Neural progenitor cell (in vitro differentiated cells): ENCODE data around the gene UBE3D. TPM values are rescaled to one million over a fixed set of nuclear protein-coding genes. Genes with fewer than 3 reads are reported as not detected.

Experiments
- DNase-seq: peaks from one replicate; pipeline ENCODE4 v3.0.0-alpha.2; 2016; ENCODE audit warnings: low spot score
- H2AFZ ChIP-seq: fragments of 200-600 bp; sonication (generic); replicated peaks from 2 replicates; pipeline ENCODE4 v1.6.1; 2016; ENCODE audit warnings: antibody characterized with exemption
- H3F3A ChIP-seq: fragments of 200-600 bp; sonication (generic); 2 replicates; pipeline ENCODE4 v1.6.1; 2016; ENCODE audit warnings: antibody characterized with exemption, low read depth
- H3K27ac ChIP-seq: fragments of 200-600 bp; sonication (generic); 2 replicates; pipeline ENCODE4 v1.5.1; 2016; ENCODE audit warnings: mild to moderate bottlenecking
- H3K27me3 ChIP-seq: fragments of 200-600 bp; sonication (generic); 2 replicates; pipeline ENCODE4 v1.6.1; 2016; ENCODE audit warnings: mild to moderate bottlenecking, moderate library complexity
- H3K36me3 ChIP-seq: fragments of 200-600 bp; sonication (generic); 2 replicates; pipeline ENCODE4 v1.5.1; 2016
- H3K4me1 ChIP-seq: fragments of 200-600 bp; sonication (generic); 2 replicates; pipeline ENCODE4 v1.6.1; 2016; ENCODE audit warnings: mixed run types
- H3K4me2 ChIP-seq: fragments of 200-600 bp; sonication (generic); 2 replicates; pipeline ENCODE4 v1.6.1; 2016
- H3K4me3 ChIP-seq: fragments of 200-600 bp; sonication (generic); 2 replicates; pipeline ENCODE4 v1.5.1; 2016
- H3K79me2 ChIP-seq: fragments of 200-600 bp; sonication (generic); 2 replicates; pipeline ENCODE4 v1.6.1; 2016; ENCODE audit warnings: low read depth
- H3K9ac ChIP-seq: fragments of 200-600 bp; sonication (generic); 2 replicates; pipeline ENCODE4 v1.6.1; 2016
- H3K9me3 ChIP-seq: fragments of 200-600 bp; sonication (generic); 2 replicates; pipeline ENCODE4 v1.5.1; 2016; ENCODE audit warnings: low read depth
- H4K20me1 ChIP-seq: fragments of 200-600 bp; sonication (generic); 2 replicates; pipeline ENCODE4 v1.6.1; 2016; ENCODE audit warnings: low read depth
- H3K27ac Mint-ChIP-seq: 3 replicates; pipeline ENCODE4 v1.8.0; 2021; ENCODE audit warnings: mixed read lengths
- H3K27me3 Mint-ChIP-seq: 2 replicates; pipeline ENCODE4 v1.8.0; 2022; ENCODE audit warnings: low read depth, mild to moderate bottlenecking, inconsistent platforms, moderate library complexity, mixed read lengths; ENCODE audit not compliant: insufficient read depth
- H3K36me3 Mint-ChIP-seq: 3 replicates; pipeline ENCODE4 v1.8.0; 2021; ENCODE audit warnings: mixed read lengths
- H3K4me1 Mint-ChIP-seq: 3 replicates; pipeline ENCODE4 v1.8.0; 2021; ENCODE audit warnings: mixed read lengths
- H3K4me3 Mint-ChIP-seq: 3 replicates; pipeline ENCODE4 v1.8.0; 2021; ENCODE audit warnings: mild to moderate bottlenecking, moderate library complexity, mixed read lengths
- H3K9me3 Mint-ChIP-seq: 3 replicates; pipeline ENCODE4 v1.8.0; 2020; ENCODE audit warnings: mixed read lengths
- CTCF ChIP-seq: fragments of 200-600 bp; sonication (generic); IDR thresholded peaks from 2 replicates; pipeline ENCODE4 v1.5.1; 2017; ENCODE audit warnings: antibody characterized with exemption, mild to moderate bottlenecking
- EZH2 ChIP-seq: fragments of 200-600 bp; sonication (generic); IDR thresholded peaks from 2 replicates; pipeline ENCODE4 v1.6.1; 2017; ENCODE audit warnings: antibody characterized with exemption, mild to moderate bottlenecking, moderate library complexity
- EZH2phosphoT487 ChIP-seq: fragments of 200-600 bp; sonication (generic); IDR thresholded peaks from 2 replicates; pipeline ENCODE4 v1.6.1; 2017; ENCODE audit warnings: antibody characterized with exemption
- total RNA-seq: library from RNA; depleted of rRNA; stranded (reverse); fragments of >200 nt; gene quantifications from 2 replicates; pipeline ENCODE4 v1.2.3, GENCODE V29; 2015; ENCODE audit warnings: low replicate concordance

The UBE3D gene
- total RNA-seq, 1 donor from 2014 or later: 86.3 TPM

- Histone ChIP-seq H3K4me1 (peaks cover 35% of the 10 kb centered on the region), H2AFZ (no peak overlapping the region), H3K4me2 (no peak overlapping the region), H3K9ac (no peak overlapping the region), H4K20me1 (no peaks in the 10 kb centered on the region), H3K27ac (peak overlapping the region; percentile 82), H3K9me3 (no peaks in the 10 kb centered on the region), H3K4me3 (no peak overlapping the region), H3K27me3 (no peaks in the 10 kb centered on the region), H3K36me3 (peaks cover 12% of the 10 kb centered on the region), H3F3A (peaks cover 22% of the 10 kb centered on the region), H3K79me2 (peaks cover 74% of the 10 kb centered on the region)
- peaks cover 40% of the 10 kb centered on the region for H3K4me1 Mint-ChIP-seq
- no peaks in the 10 kb centered on the region for H3K27me3 Mint-ChIP-seq
- no peak overlapping the region for H3K4me3 Mint-ChIP-seq
- DNase-seq: no peak
- peaks cover 2% of the 10 kb centered on the region for H3K9me3 Mint-ChIP-seq
- H3K27ac Mint-ChIP-seq: peak overlapping the region; percentile 13
- TF ChIP-seq EZH2 (no peak), EZH2phosphoT487 (no peak), CTCF (no peak)
- H3K36me3 Mint-ChIP-seq: peaks cover 54% of the 10 kb centered on the region
These were observed 21.4 kb downstream of the UBE3D start for GRCh38 chr6:83044091-83044768.

DNA sequence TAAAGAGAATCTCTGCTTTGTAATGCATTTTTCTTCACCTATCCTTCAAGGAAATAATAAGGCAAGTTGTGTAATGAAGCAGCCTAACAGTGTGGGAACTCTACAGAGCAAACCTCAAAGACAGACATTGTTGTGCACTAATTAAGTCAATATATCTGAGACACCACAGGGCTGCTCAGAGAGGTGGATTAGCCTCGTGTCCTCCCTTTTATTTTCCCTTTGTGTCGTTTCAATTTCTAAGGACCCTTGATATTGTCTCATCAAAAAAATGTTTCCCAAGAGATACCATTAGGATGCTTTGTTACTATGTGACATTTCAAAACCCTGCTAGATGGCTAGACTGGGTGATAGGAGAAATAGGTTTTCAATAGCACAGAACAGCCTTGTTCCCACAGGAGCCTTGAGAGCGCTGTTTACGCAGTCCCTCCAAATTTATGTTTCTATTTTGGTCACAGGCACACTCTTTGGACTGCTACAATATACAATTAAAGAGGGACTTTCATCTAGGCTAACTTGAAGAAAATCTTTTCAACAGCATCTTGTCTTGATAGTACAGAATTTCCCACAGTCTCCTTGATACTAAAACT is 23.1 kb downstream of the UBE3D start:
- Mint-ChIP-seq H3K9me3 (peaks cover 2% of the 10 kb centered on the region), H3K27me3 (no peaks in the 10 kb centered on the region), H3K4me3 (no peak overlapping the region), H3K36me3 (peaks cover 55% of the 10 kb centered on the region), H3K4me1 (peaks cover 38% of the 10 kb centered on the region), H3K27ac (peak overlapping the region; percentile 52)
- peak overlapping the region; percentile 82 for H3K27ac ChIP-seq
- peak; percentile 70 for DNase-seq
- TF ChIP-seq CTCF (no peak), EZH2phosphoT487 (peak; percentile 49)
- no peaks in the 10 kb centered on the region for H3K9me3 ChIP-seq
- no peak overlapping the region for H2AFZ ChIP-seq
- H3K4me3 ChIP-seq: peak overlapping the region; percentile 15
- H3K4me1 ChIP-seq: peaks cover 34% of the 10 kb centered on the region
- peaks cover 10% of the 10 kb centered on the region for H3K36me3 ChIP-seq
- H3K27me3 ChIP-seq: no peaks in the 10 kb centered on the region
- H3K4me2 ChIP-seq: peak overlapping the region; percentile 59
- no peaks in the 10 kb centered on the region for H4K20me1 ChIP-seq
- peaks cover 17% of the 10 kb centered on the region for H3F3A ChIP-seq
- H3K9ac ChIP-seq: no peak overlapping the region
- peaks cover 60% of the 10 kb centered on the region for H3K79me2 ChIP-seq

DNA sequence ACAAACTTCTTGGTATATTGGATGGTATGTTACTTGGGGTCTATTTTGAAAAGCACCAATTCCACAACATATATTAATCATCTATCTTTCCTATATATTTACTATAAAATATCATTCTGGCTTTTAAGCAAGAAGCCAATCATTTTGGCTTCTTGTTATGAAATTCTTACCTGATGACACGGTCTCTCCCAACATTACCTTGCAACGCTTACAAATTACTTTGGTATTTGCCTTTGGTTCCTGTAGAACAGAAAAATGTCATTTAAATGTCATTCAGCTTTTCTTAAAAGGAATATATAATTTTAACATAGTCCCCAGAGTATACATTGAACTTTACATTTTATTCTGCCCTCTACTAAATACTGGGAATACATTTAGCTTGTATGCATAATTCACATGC is 27.4 kb downstream of the UBE3D start:
- Histone ChIP-seq H3K27ac (no peak overlapping the region), H3K79me2 (peaks cover 20% of the 10 kb centered on the region), H3K4me1 (peaks cover 14% of the 10 kb centered on the region), H3K9me3 (no peaks in the 10 kb centered on the region), H2AFZ (no peak overlapping the region), H4K20me1 (no peaks in the 10 kb centered on the region), H3K4me3 (no peak overlapping the region), H3K27me3 (no peaks in the 10 kb centered on the region), H3K4me2 (no peak overlapping the region), H3K36me3 (peaks cover 45% of the 10 kb centered on the region), H3K9ac (no peak overlapping the region), H3F3A (peaks cover 5% of the 10 kb centered on the region)
- TF ChIP-seq EZH2 (no peak), EZH2phosphoT487 (no peak), CTCF (no peak)
- H3K4me1 Mint-ChIP-seq: peaks cover 17% of the 10 kb centered on the region
- no peak for DNase-seq
- H3K4me3 Mint-ChIP-seq: no peak overlapping the region
- peaks cover 2% of the 10 kb centered on the region for H3K27me3 Mint-ChIP-seq
- peaks cover 23% of the 10 kb centered on the region for H3K9me3 Mint-ChIP-seq
- H3K36me3 Mint-ChIP-seq: peaks cover 55% of the 10 kb centered on the region
- no peak overlapping the region for H3K27ac Mint-ChIP-seq
